Retinal pigment epithelial cell (primary cell): ENCODE data around the gene PDE4D.

ENCODE experiments used
- DNase-seq: peaks from one replicate; pipeline ENCODE4 v3.0.0-alpha.2; 2010; ENCODE audit warnings: low read depth
- H3K4me3 ChIP-seq: 2 replicates; pipeline ENCODE4 v1.5.1; 2011; ENCODE audit warnings: mild to moderate bottlenecking, low read length, control low read depth, moderate library complexity
- TF ChIP-seq, protein P1 (sequence below): conservative IDR thresholded peaks from 2 replicates; pipeline ENCODE4 v1.5.1; 2011; ENCODE audit warnings: low read depth, low read length, control low read depth, inconsistent platforms

The PDE4D gene

DNA sequence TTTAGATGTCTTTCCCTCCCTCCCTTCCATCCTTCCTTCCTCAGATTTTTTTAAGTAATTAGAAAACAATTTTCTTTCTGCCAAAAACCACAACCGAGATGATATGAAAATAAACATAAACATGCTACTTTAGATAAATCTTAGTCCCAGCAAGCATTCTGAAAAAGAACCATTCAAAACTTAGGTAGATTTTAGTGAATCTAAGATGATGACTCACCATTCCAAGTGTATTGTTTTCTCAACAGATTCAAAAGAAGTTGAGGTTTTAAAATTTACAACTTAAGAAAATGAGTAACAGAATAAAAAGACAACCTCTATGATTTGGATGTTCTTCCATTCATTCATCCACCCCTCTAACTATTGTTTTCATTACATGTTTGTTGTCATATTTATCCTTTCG is 465.1 kb downstream of the PDE4D start:
- TF ChIP-seq, protein P1, sequence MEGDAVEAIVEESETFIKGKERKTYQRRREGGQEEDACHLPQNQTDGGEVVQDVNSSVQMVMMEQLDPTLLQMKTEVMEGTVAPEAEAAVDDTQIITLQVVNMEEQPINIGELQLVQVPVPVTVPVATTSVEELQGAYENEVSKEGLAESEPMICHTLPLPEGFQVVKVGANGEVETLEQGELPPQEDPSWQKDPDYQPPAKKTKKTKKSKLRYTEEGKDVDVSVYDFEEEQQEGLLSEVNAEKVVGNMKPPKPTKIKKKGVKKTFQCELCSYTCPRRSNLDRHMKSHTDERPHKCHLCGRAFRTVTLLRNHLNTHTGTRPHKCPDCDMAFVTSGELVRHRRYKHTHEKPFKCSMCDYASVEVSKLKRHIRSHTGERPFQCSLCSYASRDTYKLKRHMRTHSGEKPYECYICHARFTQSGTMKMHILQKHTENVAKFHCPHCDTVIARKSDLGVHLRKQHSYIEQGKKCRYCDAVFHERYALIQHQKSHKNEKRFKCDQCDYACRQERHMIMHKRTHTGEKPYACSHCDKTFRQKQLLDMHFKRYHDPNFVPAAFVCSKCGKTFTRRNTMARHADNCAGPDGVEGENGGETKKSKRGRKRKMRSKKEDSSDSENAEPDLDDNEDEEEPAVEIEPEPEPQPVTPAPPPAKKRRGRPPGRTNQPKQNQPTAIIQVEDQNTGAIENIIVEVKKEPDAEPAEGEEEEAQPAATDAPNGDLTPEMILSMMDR: no peak
- no peak for DNase-seq
- no peak overlapping the region for H3K4me3 ChIP-seq

DNA sequence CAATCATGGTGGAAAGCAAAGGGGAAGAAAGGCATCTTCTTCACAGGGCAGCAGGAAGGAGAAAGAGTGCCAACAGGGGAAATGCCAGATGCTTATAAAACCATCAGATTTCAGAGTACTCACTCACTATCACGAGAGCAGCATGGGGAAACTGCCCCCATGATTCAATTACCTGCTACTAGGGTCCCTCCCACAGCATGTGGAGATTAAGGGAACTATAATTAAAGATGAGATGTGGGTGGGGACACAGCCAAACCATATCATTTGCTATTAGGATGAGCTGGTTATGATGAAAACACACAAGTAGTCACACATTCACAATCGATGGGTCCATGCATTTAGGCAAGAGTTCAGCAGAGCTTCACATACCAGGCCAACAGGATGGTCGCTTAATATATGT is 469.0 kb downstream of the PDE4D start:
- TF ChIP-seq, protein P1: no peak
- H3K4me3 ChIP-seq: no peak overlapping the region
- DNase-seq: no peak

DNA sequence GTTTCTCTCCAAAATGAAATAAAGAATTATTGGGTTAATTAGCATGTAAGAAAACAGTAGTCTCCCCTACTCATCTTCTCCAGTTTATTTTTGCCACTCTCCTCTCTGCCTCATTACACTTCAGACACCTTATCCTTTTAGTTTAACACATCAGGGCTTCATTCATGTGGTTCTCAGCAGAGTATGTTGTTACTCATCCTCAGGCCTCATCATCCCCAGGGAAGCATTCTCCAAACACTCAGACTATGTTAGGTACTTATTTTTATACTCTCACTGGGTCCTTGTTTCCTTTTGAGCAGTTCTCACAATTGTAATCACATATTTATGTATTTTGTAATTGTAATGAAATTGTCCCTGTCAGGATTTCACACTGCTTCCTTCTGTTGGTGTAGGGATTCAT is 470.5 kb downstream of the PDE4D start:
- TF ChIP-seq, protein P1: no peak
- H3K4me3 ChIP-seq: no peak overlapping the region
- DNase-seq: no peak

DNA sequence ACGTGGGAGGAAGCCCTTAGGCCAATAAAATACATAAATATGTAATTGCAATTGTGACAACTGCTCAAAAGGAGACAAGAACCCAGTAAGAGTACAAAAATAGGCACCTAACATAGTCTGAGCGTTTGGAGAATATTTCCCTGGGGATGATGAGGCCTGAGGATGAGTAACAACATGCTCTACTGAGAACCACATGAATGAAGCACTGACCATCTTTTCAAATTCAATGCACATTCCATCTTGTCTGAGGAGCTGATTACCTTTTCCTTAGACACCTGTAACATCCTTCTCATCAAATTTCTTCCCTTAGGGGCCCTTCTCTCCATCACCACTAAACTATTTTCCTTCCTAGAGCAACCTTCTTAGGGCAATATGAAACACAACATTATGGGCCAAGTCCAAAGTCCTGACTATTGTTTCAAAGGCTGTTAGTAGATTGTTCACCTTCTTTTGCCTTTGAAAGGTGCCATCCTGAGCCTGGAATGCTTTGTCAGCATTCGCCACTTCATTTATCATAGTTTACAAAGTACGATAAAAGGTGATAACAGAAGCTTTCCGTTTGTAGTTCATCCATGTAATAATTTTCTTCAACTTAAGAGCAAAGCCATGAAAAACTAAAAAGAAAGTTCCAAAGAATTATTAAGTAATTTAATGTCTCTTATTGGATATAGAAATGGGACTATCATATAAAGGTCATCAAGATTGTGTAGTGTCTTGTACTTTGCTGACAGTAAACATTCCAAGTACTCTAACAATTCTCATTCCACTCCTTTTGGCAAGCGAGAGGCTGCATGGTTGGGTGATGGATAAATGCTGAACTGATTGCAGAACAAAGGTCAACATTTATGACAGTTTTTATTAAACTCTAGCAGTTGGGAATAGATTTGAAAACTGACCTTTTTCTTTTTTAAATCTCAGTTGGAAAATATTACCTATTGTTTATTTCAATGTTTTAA is 471.3 kb downstream of the PDE4D start:
- TF ChIP-seq, protein P1: no peak
- no peak overlapping the region for H3K4me3 ChIP-seq
- no peak for DNase-seq

DNA sequence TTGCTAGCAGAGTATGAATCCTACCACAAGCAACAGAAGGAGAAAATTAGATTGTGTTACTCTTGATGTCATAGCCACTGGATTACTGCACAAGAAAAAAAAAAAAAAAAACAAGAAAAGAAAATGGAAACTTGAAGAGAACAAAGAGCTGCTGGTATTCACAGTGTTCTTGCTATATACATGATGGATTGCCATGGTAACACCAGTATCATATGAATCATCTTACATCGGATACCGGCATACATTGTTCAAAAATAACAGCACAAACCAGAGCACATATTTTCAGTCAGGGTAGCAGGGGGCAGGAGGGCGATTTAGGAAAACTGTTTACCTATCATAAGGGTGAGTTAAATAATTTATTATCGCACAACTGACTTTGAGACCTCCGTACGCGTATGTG is 472.9 kb downstream of the PDE4D start:
- H3K4me3 ChIP-seq: no peak overlapping the region
- TF ChIP-seq, protein P1: no peak
- no peak for DNase-seq

DNA sequence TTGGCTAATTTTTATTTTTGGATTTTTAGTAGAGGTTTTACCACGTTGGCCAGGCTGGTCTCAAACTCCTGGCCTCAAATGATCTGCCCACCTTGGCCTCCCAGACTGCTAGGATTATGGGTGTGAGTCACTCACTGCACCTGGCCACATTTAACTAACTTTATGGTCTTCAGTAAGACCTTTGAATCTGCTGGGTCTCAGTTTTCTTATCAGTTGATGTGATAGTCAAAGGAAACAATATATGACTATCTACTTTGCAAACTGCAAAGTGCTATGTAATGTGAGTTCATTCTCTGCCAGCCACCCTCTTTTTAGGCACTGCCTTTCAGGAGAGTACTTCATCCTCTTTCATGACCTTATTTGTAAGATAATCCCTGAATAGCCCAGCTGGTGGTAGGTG is 474.7 kb downstream of the PDE4D start:
- no peak overlapping the region for H3K4me3 ChIP-seq
- TF ChIP-seq, protein P1: no peak
- no peak for DNase-seq

DNA sequence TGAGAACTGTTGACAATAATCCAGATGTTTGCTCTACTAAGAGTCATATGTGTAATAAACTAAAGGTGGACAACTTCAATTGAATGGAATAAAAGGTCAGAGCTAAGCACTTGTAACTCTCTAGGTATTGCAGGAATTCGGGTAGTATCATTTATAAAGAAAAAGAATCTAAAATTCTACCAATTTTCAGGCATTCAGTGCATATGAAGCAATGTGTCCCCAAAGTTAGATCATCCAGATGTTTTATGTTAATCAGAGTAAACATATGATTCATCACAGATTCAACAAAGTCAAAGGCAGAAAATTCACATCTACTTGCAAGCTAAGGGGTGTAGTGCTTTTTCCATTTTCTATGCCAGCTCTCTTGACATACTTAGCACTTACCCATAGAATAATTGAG is 477.1 kb downstream of the PDE4D start:
- no peak overlapping the region for H3K4me3 ChIP-seq
- TF ChIP-seq, protein P1: no peak
- no peak for DNase-seq
